Measurements from ENCODE around the gene TCEAL9. TPM values are rescaled to one million over a fixed set of nuclear protein-coding genes. Genes with fewer than 3 reads are reported as not detected.

TCEAL9 gene
- total and polyA plus RNA-seq, 4 donors, result 7.7 to 22.8 (median 13.3) TPM

DNA sequence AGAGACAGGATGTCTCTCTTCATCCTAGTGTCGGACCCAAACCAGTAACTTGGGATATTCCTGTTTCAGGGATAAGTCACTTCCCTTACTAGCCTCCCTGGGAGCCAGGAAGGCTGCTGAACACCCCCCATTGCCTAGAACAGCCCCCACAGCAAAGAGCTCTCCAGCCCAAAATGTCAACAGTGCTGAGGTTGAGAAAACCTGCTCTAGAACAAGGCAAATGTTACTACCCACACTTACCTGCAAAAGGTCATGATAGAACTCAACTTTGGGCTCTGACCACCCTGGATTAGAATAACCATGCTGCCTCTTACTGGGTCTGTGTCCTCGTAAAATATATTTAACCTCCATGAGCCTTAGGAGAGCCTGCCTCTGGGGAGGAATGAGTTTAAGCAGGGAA is 40.4 kb downstream of the TCEAL9 start:
- Histone ChIP-seq H3K4me3 (ENCODE audit: low read depth in 1 of 3, low read length in 3 of 3) (no peak overlapping the region), H3K36me3 (ENCODE audit: control insufficient read depth in 4 of 4, insufficient read depth in 3 of 4, low read depth in 1 of 4, low read length in 3 of 4) (no peaks in the 10 kb centered on the region), H3K27ac (ENCODE audit: low read depth in 1 of 2, low read length in 2 of 2) (no peak overlapping the region), H3K4me1 (ENCODE audit: control insufficient read depth in 4 of 4, insufficient read depth in 4 of 4, low read length in 3 of 4) (no peaks in the 10 kb centered on the region), H3K9me3 (ENCODE audit: control insufficient read depth in 4 of 4, low read length in 3 of 4) (peaks cover 0 to 3% (median under 1%) of the 10 kb centered on the region in 4 donors), H3K9ac (ENCODE audit: low read depth in 1 of 2, low read length in 2 of 2) (no peak overlapping the region), H3K27me3 (ENCODE audit: control insufficient read depth in 4 of 4, insufficient read depth in 4 of 4, low read length in 3 of 4) (peaks cover 0 to 5% (median 0%) of the 10 kb centered on the region in 4 donors)
- 77% methylated on average over 2 of the region's 2 CpGs for WGBS
- no peak for DNase-seq (ENCODE audit: low spot score)
- TF ChIP-seq, protein P1, sequence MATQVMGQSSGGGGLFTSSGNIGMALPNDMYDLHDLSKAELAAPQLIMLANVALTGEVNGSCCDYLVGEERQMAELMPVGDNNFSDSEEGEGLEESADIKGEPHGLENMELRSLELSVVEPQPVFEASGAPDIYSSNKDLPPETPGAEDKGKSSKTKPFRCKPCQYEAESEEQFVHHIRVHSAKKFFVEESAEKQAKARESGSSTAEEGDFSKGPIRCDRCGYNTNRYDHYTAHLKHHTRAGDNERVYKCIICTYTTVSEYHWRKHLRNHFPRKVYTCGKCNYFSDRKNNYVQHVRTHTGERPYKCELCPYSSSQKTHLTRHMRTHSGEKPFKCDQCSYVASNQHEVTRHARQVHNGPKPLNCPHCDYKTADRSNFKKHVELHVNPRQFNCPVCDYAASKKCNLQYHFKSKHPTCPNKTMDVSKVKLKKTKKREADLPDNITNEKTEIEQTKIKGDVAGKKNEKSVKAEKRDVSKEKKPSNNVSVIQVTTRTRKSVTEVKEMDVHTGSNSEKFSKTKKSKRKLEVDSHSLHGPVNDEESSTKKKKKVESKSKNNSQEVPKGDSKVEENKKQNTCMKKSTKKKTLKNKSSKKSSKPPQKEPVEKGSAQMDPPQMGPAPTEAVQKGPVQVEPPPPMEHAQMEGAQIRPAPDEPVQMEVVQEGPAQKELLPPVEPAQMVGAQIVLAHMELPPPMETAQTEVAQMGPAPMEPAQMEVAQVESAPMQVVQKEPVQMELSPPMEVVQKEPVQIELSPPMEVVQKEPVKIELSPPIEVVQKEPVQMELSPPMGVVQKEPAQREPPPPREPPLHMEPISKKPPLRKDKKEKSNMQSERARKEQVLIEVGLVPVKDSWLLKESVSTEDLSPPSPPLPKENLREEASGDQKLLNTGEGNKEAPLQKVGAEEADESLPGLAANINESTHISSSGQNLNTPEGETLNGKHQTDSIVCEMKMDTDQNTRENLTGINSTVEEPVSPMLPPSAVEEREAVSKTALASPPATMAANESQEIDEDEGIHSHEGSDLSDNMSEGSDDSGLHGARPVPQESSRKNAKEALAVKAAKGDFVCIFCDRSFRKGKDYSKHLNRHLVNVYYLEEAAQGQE (IDR thresholded peaks at IDR 0.05), result no peak
- TF ChIP-seq SP1 (IDR thresholded peaks at IDR 0.05), result no peak
- no peak for TF ChIP-seq RXRA (IDR thresholded peaks at IDR 0.05)
- no peak for TF ChIP-seq YY1 (IDR thresholded peaks at IDR 0.05)
- no peak for TF ChIP-seq GABPA (IDR thresholded peaks at IDR 0.05 in 1 of 2, conservative IDR thresholded peaks at IDR 0.05 in 1 of 2)
- no peak for TF ChIP-seq JUND (IDR thresholded peaks at IDR 0.05)
- TF ChIP-seq, protein P2, sequence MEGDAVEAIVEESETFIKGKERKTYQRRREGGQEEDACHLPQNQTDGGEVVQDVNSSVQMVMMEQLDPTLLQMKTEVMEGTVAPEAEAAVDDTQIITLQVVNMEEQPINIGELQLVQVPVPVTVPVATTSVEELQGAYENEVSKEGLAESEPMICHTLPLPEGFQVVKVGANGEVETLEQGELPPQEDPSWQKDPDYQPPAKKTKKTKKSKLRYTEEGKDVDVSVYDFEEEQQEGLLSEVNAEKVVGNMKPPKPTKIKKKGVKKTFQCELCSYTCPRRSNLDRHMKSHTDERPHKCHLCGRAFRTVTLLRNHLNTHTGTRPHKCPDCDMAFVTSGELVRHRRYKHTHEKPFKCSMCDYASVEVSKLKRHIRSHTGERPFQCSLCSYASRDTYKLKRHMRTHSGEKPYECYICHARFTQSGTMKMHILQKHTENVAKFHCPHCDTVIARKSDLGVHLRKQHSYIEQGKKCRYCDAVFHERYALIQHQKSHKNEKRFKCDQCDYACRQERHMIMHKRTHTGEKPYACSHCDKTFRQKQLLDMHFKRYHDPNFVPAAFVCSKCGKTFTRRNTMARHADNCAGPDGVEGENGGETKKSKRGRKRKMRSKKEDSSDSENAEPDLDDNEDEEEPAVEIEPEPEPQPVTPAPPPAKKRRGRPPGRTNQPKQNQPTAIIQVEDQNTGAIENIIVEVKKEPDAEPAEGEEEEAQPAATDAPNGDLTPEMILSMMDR (IDR thresholded peaks at IDR 0.05; ENCODE audit: low read depth, low read length, missing input control), result no peak
- TF ChIP-seq EGR1 (IDR thresholded peaks at IDR 0.05; ENCODE audit: low read depth in 2 of 2), result no peak
- TF ChIP-seq HNF4A (conservative IDR thresholded peaks at IDR 0.05), result no peak
- TF ChIP-seq TAF1 (conservative IDR thresholded peaks at IDR 0.05), result no peak
- no peak for TF ChIP-seq HNF4G (IDR thresholded peaks at IDR 0.05)
- TF ChIP-seq, protein P3, sequence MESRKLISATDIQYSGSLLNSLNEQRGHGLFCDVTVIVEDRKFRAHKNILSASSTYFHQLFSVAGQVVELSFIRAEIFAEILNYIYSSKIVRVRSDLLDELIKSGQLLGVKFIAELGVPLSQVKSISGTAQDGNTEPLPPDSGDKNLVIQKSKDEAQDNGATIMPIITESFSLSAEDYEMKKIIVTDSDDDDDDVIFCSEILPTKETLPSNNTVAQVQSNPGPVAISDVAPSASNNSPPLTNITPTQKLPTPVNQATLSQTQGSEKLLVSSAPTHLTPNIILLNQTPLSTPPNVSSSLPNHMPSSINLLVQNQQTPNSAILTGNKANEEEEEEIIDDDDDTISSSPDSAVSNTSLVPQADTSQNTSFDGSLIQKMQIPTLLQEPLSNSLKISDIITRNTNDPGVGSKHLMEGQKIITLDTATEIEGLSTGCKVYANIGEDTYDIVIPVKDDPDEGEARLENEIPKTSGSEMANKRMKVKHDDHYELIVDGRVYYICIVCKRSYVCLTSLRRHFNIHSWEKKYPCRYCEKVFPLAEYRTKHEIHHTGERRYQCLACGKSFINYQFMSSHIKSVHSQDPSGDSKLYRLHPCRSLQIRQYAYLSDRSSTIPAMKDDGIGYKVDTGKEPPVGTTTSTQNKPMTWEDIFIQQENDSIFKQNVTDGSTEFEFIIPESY (IDR thresholded peaks at IDR 0.05), result no peak
- TF ChIP-seq, protein P4, sequence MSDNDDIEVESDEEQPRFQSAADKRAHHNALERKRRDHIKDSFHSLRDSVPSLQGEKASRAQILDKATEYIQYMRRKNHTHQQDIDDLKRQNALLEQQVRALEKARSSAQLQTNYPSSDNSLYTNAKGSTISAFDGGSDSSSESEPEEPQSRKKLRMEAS (IDR thresholded peaks at IDR 0.05), result no peak
- no peak for TF ChIP-seq RAD21 (IDR thresholded peaks at IDR 0.05)
- TF ChIP-seq, protein P5, sequence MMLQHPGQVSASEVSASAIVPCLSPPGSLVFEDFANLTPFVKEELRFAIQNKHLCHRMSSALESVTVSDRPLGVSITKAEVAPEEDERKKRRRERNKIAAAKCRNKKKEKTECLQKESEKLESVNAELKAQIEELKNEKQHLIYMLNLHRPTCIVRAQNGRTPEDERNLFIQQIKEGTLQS (IDR thresholded peaks at IDR 0.05), result no peak
- no peak for TF ChIP-seq FOXA2 (IDR thresholded peaks at IDR 0.05)
- no peak for TF ChIP-seq FOXA1 (IDR thresholded peaks at IDR 0.05)

Measured in liver (tissue), 9 donors.